Measurements from ENCODE around the gene CNTN1.

GRCh38 chr12:40837891-40838429 lies 145.7 kb downstream of the CNTN1 start:
- TF ChIP-seq CTCF (IDR thresholded peaks at IDR 0.05 in 2 of 3, conservative IDR thresholded peaks at IDR 0.05 in 1 of 3; ENCODE audit: insufficient read depth in 2 of 3, low read depth in 1 of 3, low read length in 3 of 3) = no peak
- no peak for TF ChIP-seq BCOR (IDR thresholded peaks at IDR 0.05)
- TF ChIP-seq ZNF436 (CRISPR knock-in tag; IDR thresholded peaks at IDR 0.05) = no peak
- TF ChIP-seq SOX6 (IDR thresholded peaks at IDR 0.05) = no peak
- no peak for TF ChIP-seq NR1H2 (CRISPR knock-in tag; IDR thresholded peaks at IDR 0.05)
- no peak for TF ChIP-seq BRF2 (IDR thresholded peaks at IDR 0.05; ENCODE audit: borderline replicate concordance, insufficient read depth, insufficient read length)
